ENCODE measurements around the gene PLPP7.

DNA sequence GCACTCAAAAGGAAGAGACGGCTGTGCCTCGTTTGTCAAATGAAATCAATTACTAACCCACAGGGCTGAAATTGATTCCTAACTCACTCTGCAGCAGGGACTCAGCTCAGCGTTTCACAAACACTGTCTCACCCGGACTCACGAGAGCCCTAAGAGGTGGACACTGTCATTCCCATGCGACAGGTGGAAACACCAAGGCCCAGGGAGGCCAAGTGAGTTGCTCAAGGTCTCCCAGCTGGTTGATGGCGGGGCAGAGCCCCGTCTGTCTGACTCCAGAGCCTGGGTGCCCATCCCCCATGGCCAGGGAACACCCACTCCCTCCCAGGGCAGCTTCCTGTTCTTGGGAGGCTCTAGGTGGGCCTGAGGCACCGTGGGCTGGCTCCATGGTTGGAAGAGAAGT lies 1.3 kb upstream of the PLPP7 start:
- TF ChIP-seq, protein P1, sequence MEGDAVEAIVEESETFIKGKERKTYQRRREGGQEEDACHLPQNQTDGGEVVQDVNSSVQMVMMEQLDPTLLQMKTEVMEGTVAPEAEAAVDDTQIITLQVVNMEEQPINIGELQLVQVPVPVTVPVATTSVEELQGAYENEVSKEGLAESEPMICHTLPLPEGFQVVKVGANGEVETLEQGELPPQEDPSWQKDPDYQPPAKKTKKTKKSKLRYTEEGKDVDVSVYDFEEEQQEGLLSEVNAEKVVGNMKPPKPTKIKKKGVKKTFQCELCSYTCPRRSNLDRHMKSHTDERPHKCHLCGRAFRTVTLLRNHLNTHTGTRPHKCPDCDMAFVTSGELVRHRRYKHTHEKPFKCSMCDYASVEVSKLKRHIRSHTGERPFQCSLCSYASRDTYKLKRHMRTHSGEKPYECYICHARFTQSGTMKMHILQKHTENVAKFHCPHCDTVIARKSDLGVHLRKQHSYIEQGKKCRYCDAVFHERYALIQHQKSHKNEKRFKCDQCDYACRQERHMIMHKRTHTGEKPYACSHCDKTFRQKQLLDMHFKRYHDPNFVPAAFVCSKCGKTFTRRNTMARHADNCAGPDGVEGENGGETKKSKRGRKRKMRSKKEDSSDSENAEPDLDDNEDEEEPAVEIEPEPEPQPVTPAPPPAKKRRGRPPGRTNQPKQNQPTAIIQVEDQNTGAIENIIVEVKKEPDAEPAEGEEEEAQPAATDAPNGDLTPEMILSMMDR (IDR thresholded peaks at IDR 0.05), result no peak
- no peak for TF ChIP-seq POLR2A (IDR thresholded peaks at IDR 0.05)
